Keratinocyte (primary cell): ENCODE results near the gene KLHL3.

Experiments
- CTCF ChIP-seq, 3 experiments: IDR thresholded peaks in 1 of 3; conservative IDR thresholded peaks in 1 of 3; optimal IDR thresholded peaks in 1 of 3; 2 replicates in 2 of 3; 3 replicates in 1 of 3; pipeline versions ENCODE3 to v1.5.1; 2011; ENCODE audit warnings: low read length in 3 of 3, mild to moderate bottlenecking in 3 of 3, moderate library complexity in 2 of 3, control low read depth in 1 of 3, inconsistent platforms in 1 of 3; ENCODE audit not compliant: insufficient read depth in 2 of 3; ENCODE audit errors: extremely low read depth in 1 of 3
- EZH2 ChIP-seq: IDR thresholded peaks from one replicate; pipeline ENCODE4 v1.6.1; 2012; ENCODE audit warnings: inconsistent platforms, mild to moderate bottlenecking, low read length, moderate library complexity

GRCh38 chr5:137714946-137715345 lies 20.9 kb downstream of the KLHL3 start:
- TF ChIP-seq CTCF (optimal IDR thresholded peaks at IDR 0.05 in 1 of 3, IDR thresholded peaks at IDR 0.05 in 1 of 3, conservative IDR thresholded peaks at IDR 0.05 in 1 of 3; ENCODE audit: extremely low read depth in 1 of 3, insufficient read depth in 2 of 3, low read length in 3 of 3) (no peak), EZH2 (no peak)
